ENCODE results near the gene AMMECR1. TPM values are rescaled to one million over a fixed set of nuclear protein-coding genes. Genes with fewer than 3 reads are reported as not detected.
A peak's percentile ranks its signal among the peaks of the same experiment; 100 is the strongest.

AMMECR1 gene
- total RNA-seq, 2 donors from 2014 or later: 1.7 to 2.5 TPM

GRCh38 chrX:110167952-110168451 lies 149.9 kb downstream of the AMMECR1 start:
- H3K27me3 ChIP-seq: no peaks in the 10 kb centered on the region
- no peak for DNase-seq (ENCODE audit: low spot score)
- H3K27ac ChIP-seq: no peak overlapping the region
- peaks cover 7% of the 10 kb centered on the region for H3K36me3 ChIP-seq
- peak in 1 of 2 donors; percentile 61 for TF ChIP-seq CTCF (IDR thresholded peaks at IDR 0.05)
- H3K4me1 ChIP-seq: no peaks in the 10 kb centered on the region
- H3K9me3 ChIP-seq: no peaks in the 10 kb centered on the region
- no peak overlapping the region for H3K4me3 ChIP-seq

- Histone ChIP-seq H3K27ac (no peak overlapping the region), H3K9me3 (no peaks in the 10 kb centered on the region), H3K27me3 (no peaks in the 10 kb centered on the region), H3K36me3 (no peaks in the 10 kb centered on the region), H3K4me3 (no peak overlapping the region), H3K4me1 (no peaks in the 10 kb centered on the region)
- DNase-seq (ENCODE audit: low spot score): no peak
- no peak for TF ChIP-seq CTCF (IDR thresholded peaks at IDR 0.05)
Measured at GRCh38 chrX:110163488-110163887, 154.4 kb downstream of the AMMECR1 start.

GRCh38 chrX:110162867-110163266 lies 155.0 kb downstream of the AMMECR1 start:
- Histone ChIP-seq H3K4me3 (no peak overlapping the region), H3K27me3 (no peaks in the 10 kb centered on the region), H3K9me3 (no peaks in the 10 kb centered on the region), H3K36me3 (no peaks in the 10 kb centered on the region), H3K27ac (no peak overlapping the region), H3K4me1 (no peaks in the 10 kb centered on the region)
- no peak for TF ChIP-seq CTCF (IDR thresholded peaks at IDR 0.05)
- DNase-seq (ENCODE audit: low spot score): no peak

GRCh38 chrX:110162131-110162530 lies 155.8 kb downstream of the AMMECR1 start:
- Histone ChIP-seq H3K27me3 (no peaks in the 10 kb centered on the region), H3K4me1 (no peaks in the 10 kb centered on the region), H3K27ac (no peak overlapping the region), H3K9me3 (no peaks in the 10 kb centered on the region), H3K4me3 (no peak overlapping the region), H3K36me3 (no peaks in the 10 kb centered on the region)
- no peak for DNase-seq (ENCODE audit: low spot score)
- no peak for TF ChIP-seq CTCF (IDR thresholded peaks at IDR 0.05)

GRCh38 chrX:110161361-110161686 lies 156.6 kb downstream of the AMMECR1 start:
- DNase-seq (ENCODE audit: low spot score): no peak

More at GRCh38 chrX:110161361-110161686, 156.6 kb downstream of the AMMECR1 start:
- no peaks in the 10 kb centered on the region for H3K36me3 ChIP-seq
- H3K27me3 ChIP-seq: no peaks in the 10 kb centered on the region
- H3K4me1 ChIP-seq: no peaks in the 10 kb centered on the region
- H3K9me3 ChIP-seq: no peaks in the 10 kb centered on the region
- no peak overlapping the region for H3K4me3 ChIP-seq
- TF ChIP-seq CTCF (IDR thresholded peaks at IDR 0.05): no peak
- H3K27ac ChIP-seq: no peak overlapping the region
